Thoracic aorta (tissue), 2 donors: Measurements from ENCODE around the gene AFAP1L2. TPM values are rescaled to one million over a fixed set of nuclear protein-coding genes. Genes with fewer than 3 reads are reported as not detected.

Source experiments
- ATAC-seq: fragments of 150-250 bp; one replicate; pipeline ENCODE4 v1.8.0; 2017; ENCODE audit warnings: low read depth; ENCODE audit not compliant: insufficient number of reproducible peaks, low FRiP score
- DNase-seq: peaks from one replicate; pipeline ENCODE4 v3.0.0-alpha.2; 2020; ENCODE audit warnings: low spot score
- H3K27ac ChIP-seq, 2 donors: fragments of 200-600 bp; sonication (generic); 1 replicate in 1 of 2; 2 replicates in 1 of 2; pipeline ENCODE4 v1.5.1; 2016; ENCODE audit warnings: mild to moderate bottlenecking in 2 of 2, moderate library complexity in 2 of 2
- H3K27me3 ChIP-seq: fragments of 200-600 bp; sonication (generic); replicated peaks from 2 replicates; pipeline ENCODE4 v1.6.0; 2016; ENCODE audit warnings: mild to moderate bottlenecking; ENCODE audit not compliant: insufficient read depth
- H3K36me3 ChIP-seq: fragments of 200-600 bp; sonication (generic); one replicate; pipeline ENCODE4 v1.5.1; 2016
- H3K4me1 ChIP-seq, 2 donors: fragments of 200-600 bp; sonication (generic); 1 replicate in 1 of 2; 2 replicates in 1 of 2; pipeline versions ENCODE4 v1.5.1 to v1.6.0; 2016; ENCODE audit warnings: low read depth in 2 of 2, mild to moderate bottlenecking in 1 of 2; ENCODE audit not compliant: control insufficient read depth in 1 of 2
- H3K4me3 ChIP-seq: fragments of 200-600 bp; sonication (generic); 2 replicates; pipeline ENCODE4 v1.5.1; 2016; ENCODE audit warnings: mild to moderate bottlenecking
- H3K9me3 ChIP-seq: fragments of 200-600 bp; sonication (generic); 2 replicates; pipeline ENCODE4 v1.5.1; 2016
- CTCF ChIP-seq: fragments of 200-600 bp; sonication (generic); IDR thresholded peaks from one replicate; pipeline ENCODE4 v1.5.1; 2019; ENCODE audit warnings: antibody characterized with exemption
- total RNA-seq, 2 donors: library from RNA; depleted of rRNA; stranded (reverse); fragments of >200 nt; gene quantifications; one replicate each; pipeline versions ENCODE4 v1.1.0 to v1.2.3, GENCODE V29; 2016

Gene AFAP1L2
- total RNA-seq, 2 donors from 2014 or later = 7.7 to 13.3 TPM

GRCh38 chr10:114252883-114253282 is 151.4 kb downstream of the AFAP1L2 start:
- no peaks in the 10 kb centered on the region for H3K36me3 ChIP-seq
- no peak overlapping the region for H3K27ac ChIP-seq
- no peak for TF ChIP-seq CTCF
- no peak overlapping the region for H3K4me3 ChIP-seq
- H3K4me1 ChIP-seq = no peaks in the 10 kb centered on the region
- no peaks in the 10 kb centered on the region for H3K9me3 ChIP-seq
- DNase-seq (no peak), ATAC-seq (no peak)
- H3K27me3 ChIP-seq = no peaks in the 10 kb centered on the region

- Histone ChIP-seq H3K27me3 (no peaks in the 10 kb centered on the region), H3K27ac (no peak overlapping the region), H3K9me3 (no peaks in the 10 kb centered on the region), H3K4me3 (no peak overlapping the region), H3K36me3 (no peaks in the 10 kb centered on the region), H3K4me1 (no peaks in the 10 kb centered on the region)
- no peak for TF ChIP-seq CTCF
- DNase-seq = no peak
- no peak for ATAC-seq
Measured at GRCh38 chr10:114252092-114252491, 152.2 kb downstream of the AFAP1L2 start.

GRCh38 chr10:114250716-114251115 is 153.6 kb downstream of the AFAP1L2 start:
- H3K4me3 ChIP-seq = no peak overlapping the region
- no peak overlapping the region for H3K27ac ChIP-seq
- ATAC-seq (no peak), DNase-seq (no peak)
- H3K27me3 ChIP-seq = no peaks in the 10 kb centered on the region
- H3K36me3 ChIP-seq = no peaks in the 10 kb centered on the region
- no peaks in the 10 kb centered on the region for H3K4me1 ChIP-seq
- TF ChIP-seq CTCF = no peak
- no peaks in the 10 kb centered on the region for H3K9me3 ChIP-seq

GRCh38 chr10:114250236-114250635 is 154.1 kb downstream of the AFAP1L2 start:
- ATAC-seq = no peak
- no peaks in the 10 kb centered on the region for H3K9me3 ChIP-seq
- no peak overlapping the region for H3K4me3 ChIP-seq
- H3K27me3 ChIP-seq = no peaks in the 10 kb centered on the region
- TF ChIP-seq CTCF = no peak
- H3K4me1 ChIP-seq = no peaks in the 10 kb centered on the region
- no peaks in the 10 kb centered on the region for H3K36me3 ChIP-seq
- H3K27ac ChIP-seq = no peak overlapping the region
- DNase-seq = no peak

- Histone ChIP-seq H3K27ac (no peak overlapping the region), H3K36me3 (no peaks in the 10 kb centered on the region), H3K4me1 (no peaks in the 10 kb centered on the region), H3K27me3 (no peaks in the 10 kb centered on the region), H3K9me3 (no peaks in the 10 kb centered on the region), H3K4me3 (no peak overlapping the region)
- DNase-seq = no peak
- no peak for ATAC-seq
- TF ChIP-seq CTCF = no peak
Measured at GRCh38 chr10:114246679-114247305, 157.5 kb downstream of the AFAP1L2 start.
